Loucy (cell line): Measurements from ENCODE around the gene GADL1.

Source experiments
- H2AFZ ChIP-seq: fragments of 200-600 bp; sonication (generic); 2 replicates; pipeline ENCODE4 v1.6.0; 2016; ENCODE audit warnings: antibody characterized with exemption, mild to moderate bottlenecking, low read length, moderate library complexity
- H3F3A ChIP-seq: fragments of 200-600 bp; 2 replicates; pipeline ENCODE4 v1.6.0; 2016; ENCODE audit warnings: antibody characterized with exemption, low read depth, mild to moderate bottlenecking
- H3K27me3 ChIP-seq: fragments of 200-600 bp; sonication (generic); 2 replicates; pipeline ENCODE4 v1.6.1; 2014; ENCODE audit warnings: low read length, mild to moderate bottlenecking; ENCODE audit not compliant: insufficient read depth, poor library complexity, severe bottlenecking
- H3K36me3 ChIP-seq: fragments of 200-600 bp; sonication (generic); 2 replicates; pipeline ENCODE4 v1.6.1; 2016; ENCODE audit warnings: low read length; ENCODE audit not compliant: insufficient read depth
- H3K4me1 ChIP-seq: fragments of 200-600 bp; sonication (generic); 2 replicates; pipeline ENCODE4 v1.5.1; 2014; ENCODE audit warnings: low read length, mild to moderate bottlenecking; ENCODE audit not compliant: insufficient read depth, poor library complexity, severe bottlenecking
- H3K4me2 ChIP-seq: fragments of 200-600 bp; sonication (generic); 2 replicates; pipeline ENCODE4 v1.6.0; 2014; ENCODE audit warnings: antibody characterized with exemption, low read length, low read depth, mild to moderate bottlenecking; ENCODE audit not compliant: poor library complexity, severe bottlenecking
- H3K4me3 ChIP-seq: fragments of 200-600 bp; sonication (generic); 2 replicates; pipeline ENCODE4 v1.5.1; 2014; ENCODE audit warnings: low read length, mild to moderate bottlenecking, mixed read lengths; ENCODE audit not compliant: poor library complexity, severe bottlenecking
- H3K79me2 ChIP-seq: fragments of 200-600 bp; sonication (generic); 2 replicates; pipeline ENCODE4 v1.6.1; 2014; ENCODE audit warnings: low read length; ENCODE audit not compliant: insufficient read depth
- H3K9ac ChIP-seq: fragments of 200-600 bp; sonication (generic); 2 replicates; pipeline ENCODE4 v1.6.0; 2014; ENCODE audit warnings: mild to moderate bottlenecking, low read depth, low read length, moderate library complexity; ENCODE audit not compliant: poor library complexity, severe bottlenecking
- H3K9me2 ChIP-seq: fragments of 200-600 bp; sonication (generic); replicated peaks from 2 replicates; pipeline ENCODE4 v1.6.1; 2016; ENCODE audit warnings: low read depth, low read length, mixed read lengths
- H3K9me3 ChIP-seq: fragments of 200-600 bp; sonication (generic); 2 replicates; pipeline ENCODE4 v1.6.1; 2014; ENCODE audit warnings: mild to moderate bottlenecking, antibody characterized with exemption, low read length, low read depth; ENCODE audit not compliant: insufficient read depth
- H4K20me1 ChIP-seq: fragments of 200-600 bp; sonication (generic); 2 replicates; pipeline ENCODE4 v1.6.0; 2014; ENCODE audit warnings: antibody characterized with exemption, low read length, mild to moderate bottlenecking; ENCODE audit not compliant: insufficient read depth, poor library complexity, severe bottlenecking
- CTCF ChIP-seq: fragments of 200-600 bp; sonication (generic); conservative IDR thresholded peaks from 2 replicates; pipeline ENCODE4 v1.5.1; 2014; ENCODE audit warnings: mild to moderate bottlenecking, antibody characterized with exemption, low read length
- EZH2phosphoT487 ChIP-seq: fragments of 200-600 bp; IDR thresholded peaks from 2 replicates; pipeline ENCODE4 v1.6.1; 2018; ENCODE audit warnings: antibody characterized with exemption, mild to moderate bottlenecking, moderate library complexity, borderline replicate concordance

GADL1 gene

GRCh38 chr3:30708472-30708871, 186.0 kb downstream of the GADL1 start:
- Histone ChIP-seq H3K79me2 (no peaks in the 10 kb centered on the region), H3F3A (no peaks in the 10 kb centered on the region), H3K9ac (no peak overlapping the region), H3K9me2 (no peaks in the 10 kb centered on the region), H3K4me1 (peaks cover 11% of the 10 kb centered on the region), H3K9me3 (0 out of 2 replicates have a peak, but pooled peaks cover 1% of the 10 kb centered on the region), H4K20me1 (no peaks in the 10 kb centered on the region), H3K4me3 (no peak overlapping the region), H3K36me3 (no peaks in the 10 kb centered on the region), H3K27me3 (no peaks in the 10 kb centered on the region), H2AFZ (no peak overlapping the region), H3K4me2 (no peak overlapping the region)
- TF ChIP-seq EZH2phosphoT487 (no peak), CTCF (no peak)

- no peaks in the 10 kb centered on the region for H3K27me3 ChIP-seq
- no peaks in the 10 kb centered on the region for H3F3A ChIP-seq
- H3K36me3 ChIP-seq, result no peaks in the 10 kb centered on the region
- H3K9me3 ChIP-seq, result 0 out of 2 replicates have a peak, but pooled peaks cover 8% of the 10 kb centered on the region
- H3K4me3 ChIP-seq, result no peak overlapping the region
- no peaks in the 10 kb centered on the region for H4K20me1 ChIP-seq
- no peak overlapping the region for H2AFZ ChIP-seq
- peaks cover 11% of the 10 kb centered on the region for H3K4me1 ChIP-seq
- H3K4me2 ChIP-seq, result no peak overlapping the region
- TF ChIP-seq CTCF (no peak), EZH2phosphoT487 (no peak)
- H3K9me2 ChIP-seq, result no peaks in the 10 kb centered on the region
- no peaks in the 10 kb centered on the region for H3K79me2 ChIP-seq
- H3K9ac ChIP-seq, result no peak overlapping the region
Observed at GRCh38 chr3:30707825-30708224, 186.6 kb downstream of the GADL1 start.

- no peaks in the 10 kb centered on the region for H3F3A ChIP-seq
- no peak overlapping the region for H2AFZ ChIP-seq
- TF ChIP-seq EZH2phosphoT487, result no peak
- H3K9ac ChIP-seq, result no peak overlapping the region
- H4K20me1 ChIP-seq, result no peaks in the 10 kb centered on the region
- H3K9me2 ChIP-seq, result no peaks in the 10 kb centered on the region
- H3K79me2 ChIP-seq, result no peaks in the 10 kb centered on the region
- H3K9me3 ChIP-seq, result 0 out of 2 replicates have a peak, but pooled peaks cover 8% of the 10 kb centered on the region
- H3K27me3 ChIP-seq, result no peaks in the 10 kb centered on the region
- H3K4me2 ChIP-seq, result no peak overlapping the region
- H3K4me1 ChIP-seq, result peaks cover 11% of the 10 kb centered on the region
- no peaks in the 10 kb centered on the region for H3K36me3 ChIP-seq
- H3K4me3 ChIP-seq, result no peak overlapping the region
Observed at GRCh38 chr3:30704931-30705890, 189.2 kb downstream of the GADL1 start.
